HCT116 (cell line): Measurements from ENCODE around the gene SLBP. TPM values are rescaled to one million over a fixed set of nuclear protein-coding genes. Genes with fewer than 3 reads are reported as not detected.

Experiments used
- ATAC-seq: fragments of 200-7000 bp; cut with Tn5 transposase; 2 replicates; pipeline ENCODE4 v1.9.1; 2020; ENCODE audit warnings: mild to moderate bottlenecking, moderate library complexity
- BruUV-seq: library from RNA; stranded (reverse); fragments of 400-500 nt; replicated peaks from 2 replicates; lab custom pipeline; 2021; lab: Mats Ljungman, UMichigan
- CTCF ChIA-PET: fragments of 300-600 bp; sonication (Branson Sonifier 250); formaldehyde crosslinking; loops from one replicate; lab custom pipeline; 2021; ENCODE audit warnings: antibody characterized with exemption; lab: Charles Lee
- POLR2A ChIA-PET: fragments of 300-600, 350-600 bp; sonication (Branson Sonifier 250); formaldehyde crosslinking; loops from one replicate; lab custom pipeline; 2021; ENCODE audit warnings: antibody characterized with exemption; lab: Charles Lee
- RAD21 ChIA-PET, 2 experiments: fragments of 300-600 bp; sonication (Branson Sonifier 250); formaldehyde crosslinking; loops; one replicate each; lab custom pipeline; 2023; ENCODE audit warnings: low total read pairs in 2 of 2; ENCODE audit not compliant: uncharacterized antibody in 2 of 2, unreplicated experiment in 2 of 2, low non-redundant PET in 1 of 2; lab: Charles Lee
- DNase-seq: peaks from one replicate; pipeline ENCODE4 v3.0.0-alpha.2; 2010; ENCODE audit warnings: low read depth, low spot score
- H2AFZ ChIP-seq: fragments of 200-600 bp; shearing (Covaris generic), sonication (generic); 2 replicates; pipeline ENCODE4 v1.6.1; 2017; ENCODE audit warnings: low read depth, mixed run types, mixed read lengths, antibody characterized with exemption, low read length; ENCODE audit not compliant: poor library complexity, severe bottlenecking
- H3K27ac ChIP-seq: 2 replicates; pipeline ENCODE4 v1.5.1; 2012; ENCODE audit warnings: low read depth, low read length
- H3K27me3 ChIP-seq: fragments of 200-600 bp; sonication (generic); 2 replicates; pipeline ENCODE4 v1.6.1; 2016; ENCODE audit warnings: mixed run types, low read length, mixed read lengths; ENCODE audit not compliant: insufficient read depth
- H3K36me3 ChIP-seq, 2 experiments: fragments of 200-500 bp in 1 of 2; fragments of 200-600 bp in 1 of 2; sonication (Bioruptor generic) in 1 of 2; sonication (generic) in 1 of 2; 2 replicates each; pipeline versions ENCODE4 v1.5.1 to v1.6.1; 2014 to 2016; ENCODE audit warnings: low read length in 2 of 2, inconsistent platforms in 1 of 2, mixed read lengths in 1 of 2, mixed run types in 1 of 2; ENCODE audit not compliant: insufficient read depth in 2 of 2, control insufficient read depth in 1 of 2
- H3K4me1 ChIP-seq, 2 experiments: fragments of 200-600 bp in 1 of 2; sonication (generic) in 1 of 2; 2 replicates each; pipeline versions ENCODE4 v1.5.1 to v1.6.1; 2012 to 2017; ENCODE audit warnings: low read length in 2 of 2, inconsistent platforms in 1 of 2, mild to moderate bottlenecking in 1 of 2, mixed read lengths in 1 of 2, mixed run types in 1 of 2, moderate library complexity in 1 of 2; ENCODE audit not compliant: insufficient read depth in 2 of 2, control insufficient read depth in 1 of 2
- H3K4me2 ChIP-seq: fragments of 200-600 bp; sonication (generic); 2 replicates; pipeline ENCODE4 v1.6.1; 2017; ENCODE audit warnings: mixed run types, low read length, mixed read lengths
- H3K4me3 ChIP-seq, 2 experiments: fragments of 200-600 bp in 1 of 2; sonication (generic) in 1 of 2; replicated peaks in 1 of 2; 2 replicates each; pipeline ENCODE4 v1.5.1; 2011 to 2016; ENCODE audit warnings: low read length in 2 of 2, control low read depth in 1 of 2, low read depth in 1 of 2, mild to moderate bottlenecking in 1 of 2, mixed read lengths in 1 of 2, mixed run types in 1 of 2
- H3K79me2 ChIP-seq: fragments of 200-600 bp; sonication (generic); 2 replicates; pipeline ENCODE4 v1.6.1; 2017; ENCODE audit warnings: mild to moderate bottlenecking, mixed run types, low read length, moderate library complexity, mixed read lengths; ENCODE audit not compliant: insufficient read depth
- H3K9ac ChIP-seq: fragments of 200-600 bp; sonication (generic); 2 replicates; pipeline ENCODE4 v1.6.1; 2016; ENCODE audit warnings: low read length, mixed read lengths
- H3K9me2 ChIP-seq: fragments of 200-600 bp; sonication (generic), shearing (Covaris generic); 2 replicates; pipeline ENCODE4 v1.6.1; 2017; ENCODE audit warnings: mixed run types, mild to moderate bottlenecking, moderate library complexity; ENCODE audit not compliant: insufficient read depth
- H3K9me3 ChIP-seq, 2 experiments: fragments of 200-500 bp in 1 of 2; fragments of 200-600 bp in 1 of 2; sonication (Bioruptor generic) in 1 of 2; sonication (generic) in 1 of 2; 2 replicates each; pipeline ENCODE4 v1.6.1; 2014 to 2017; ENCODE audit warnings: low read length in 2 of 2, mixed read lengths in 2 of 2, inconsistent platforms in 1 of 2, low read depth in 1 of 2, mild to moderate bottlenecking in 1 of 2, mixed run types in 1 of 2, moderate library complexity in 1 of 2; ENCODE audit not compliant: control insufficient read depth in 1 of 2, insufficient read depth in 1 of 2
- H4K20me1 ChIP-seq: fragments of 200-600 bp; sonication (generic), shearing (Covaris generic); 2 replicates; pipeline ENCODE4 v1.6.1; 2017; ENCODE audit warnings: mixed run types, mild to moderate bottlenecking, moderate library complexity; ENCODE audit not compliant: insufficient read depth
- REST ChIP-seq: IDR thresholded peaks from 2 replicates; pipeline ENCODE4 v1.6.1; 2012; ENCODE audit warnings: low read depth
- SIN3A ChIP-seq: IDR thresholded peaks from 2 replicates; pipeline ENCODE4 v1.6.1; 2012; ENCODE audit warnings: low read depth
- ZFX ChIP-seq: fragments of 450-650 bp; IDR thresholded peaks from 2 replicates; pipeline ENCODE4 v1.6.1; 2017
- intact Hi-C: fragments of 100-400 bp; cut with micrococcal nuclease; formaldehyde crosslinking; loops from 2 replicates; pipeline ENCODE4 v1.10.0; 2022
- total RNA-seq: library from RNA; stranded (reverse); gene quantifications from one replicate; pipeline ENCODE4 v1.2.1, GENCODE V29; 2021; ENCODE audit not compliant: unreplicated experiment

SLBP gene
- total RNA-seq, 1 experiment from 2014 or later: 101 TPM

- H3K79me2 ChIP-seq: peaks cover 84% of the 10 kb centered on the region
- POLR2A ChIA-PET: interaction anchor here (0.9 to 1.7 kb wide), 3 partner anchors 8 to 20 kb away, joined by 3 to 19 read pairs (median 5); partner anchors contain the start of genes TACC3 and TMEM129
- intact Hi-C loops: no loop called here
Observed at GRCh38 chr4:1713003-1713851, 1.1 kb upstream of the SLBP start.

More at GRCh38 chr4:1713003-1713851, 1.1 kb upstream of the SLBP start:
- Histone ChIP-seq H3K9ac (peak overlapping the region; percentile 95), H3K27ac (peak overlapping the region; percentile 100), H3K27me3 (no peaks in the 10 kb centered on the region), H3K4me2 (peak overlapping the region; percentile 92), H3K9me3 (no peaks in the 10 kb centered on the region), H2AFZ (no peak overlapping the region), H3K9me2 (no peaks in the 10 kb centered on the region), H3K4me1 (peaks cover 11 to 39% of the 10 kb centered on the region in 2 experiments; a peak in 3 of 4 replicates), H3K36me3 (peaks cover under 1 to 18% of the 10 kb centered on the region in 2 experiments; a peak in 2 of 4 replicates), H4K20me1 (peaks cover 18% of the 10 kb centered on the region; the same call in 1 of the 2 replicates), H3K4me3 (peak overlapping the region; percentile 71 to 98)
- ATAC-seq (peak; percentile 30), DNase-seq (no peak)
- TF ChIP-seq SIN3A (no peak), ZFX (no peak; the same call in 1 of the 2 replicates), REST (no peak)
- RAD21 ChIA-PET: no interaction called here
- CTCF ChIA-PET: interaction anchor here (1.0 to 1.6 kb wide), 4 partner anchors 13 to 198 kb away, joined by 3 to 4 read pairs (median 3); no protein-coding TSS in a partner anchor
- TSS peak; percentile 75 for BruUV-seq
